ENCODE measurements around the gene PPP4R2.

PPP4R2 gene

GRCh38 chr3:73070675-73071575 lies 74.3 kb downstream of the PPP4R2 start:
- no peak for DNase-seq (ENCODE audit: low spot score)

GRCh38 chr3:73071952-73072351 lies 75.3 kb downstream of the PPP4R2 start:
- DNase-seq (ENCODE audit: low spot score), result no peak

- no peak for DNase-seq (ENCODE audit: low spot score)
Observed at GRCh38 chr3:73072634-73073033, 76.0 kb downstream of the PPP4R2 start.

GRCh38 chr3:73073091-73073707 lies 76.6 kb downstream of the PPP4R2 start:
- no peak for DNase-seq (ENCODE audit: low spot score)

- DNase-seq (ENCODE audit: low spot score), result no peak
Observed at GRCh38 chr3:73074781-73075180, 78.2 kb downstream of the PPP4R2 start.

GRCh38 chr3:73080216-73080966 lies 83.8 kb downstream of the PPP4R2 start:
- DNase-seq (ENCODE audit: low spot score), result peak; percentile 33

GRCh38 chr3:73081140-73081539 lies 84.5 kb downstream of the PPP4R2 start:
- no peak for DNase-seq (ENCODE audit: low spot score)

- DNase-seq (ENCODE audit: low spot score), result no peak
Observed at GRCh38 chr3:73084170-73084569, 87.6 kb downstream of the PPP4R2 start.

GRCh38 chr3:73086071-73086494 lies 89.5 kb downstream of the PPP4R2 start:
- DNase-seq (ENCODE audit: low spot score), result no peak

- no peak for DNase-seq (ENCODE audit: low spot score)
Observed at GRCh38 chr3:73094129-73094528, 97.5 kb downstream of the PPP4R2 start.

- no peak for DNase-seq (ENCODE audit: low spot score)
Observed at GRCh38 chr3:73094951-73095350, 98.3 kb downstream of the PPP4R2 start.

- no peak for DNase-seq (ENCODE audit: low spot score)
Observed at GRCh38 chr3:73096169-73096568, 99.6 kb downstream of the PPP4R2 start.

- no peak for DNase-seq (ENCODE audit: low spot score)
Observed at GRCh38 chr3:73098026-73098425, 101.4 kb downstream of the PPP4R2 start.

GRCh38 chr3:73098873-73099272 lies 102.3 kb downstream of the PPP4R2 start:
- DNase-seq (ENCODE audit: low spot score), result no peak

- peak; percentile 80 for DNase-seq (ENCODE audit: low spot score)
Observed at GRCh38 chr3:73100741-73101559, 104.3 kb downstream of the PPP4R2 start.

- no peak for DNase-seq (ENCODE audit: low spot score)
Observed at GRCh38 chr3:73101881-73102280, 105.3 kb downstream of the PPP4R2 start.

- no peak for DNase-seq (ENCODE audit: low spot score)
Observed at GRCh38 chr3:73107215-73107614, 110.6 kb downstream of the PPP4R2 start.

GRCh38 chr3:73107676-73108187 lies 111.1 kb downstream of the PPP4R2 start:
- DNase-seq (ENCODE audit: low spot score), result no peak

GRCh38 chr3:73108750-73109149 lies 112.1 kb downstream of the PPP4R2 start:
- no peak for DNase-seq (ENCODE audit: low spot score)

- DNase-seq (ENCODE audit: low spot score), result no peak
Observed at GRCh38 chr3:73110530-73110929, 113.9 kb downstream of the PPP4R2 start.

GRCh38 chr3:73114711-73115110 lies 118.1 kb downstream of the PPP4R2 start:
- DNase-seq (ENCODE audit: low spot score), result no peak

GRCh38 chr3:73115806-73116205 lies 119.2 kb downstream of the PPP4R2 start:
- no peak for DNase-seq (ENCODE audit: low spot score)

All from putamen (tissue), 1 donor.